HCT116 (cell line): ENCODE data around the gene AOAH. TPM values are rescaled to one million over a fixed set of nuclear protein-coding genes. Genes with fewer than 3 reads are reported as not detected.

Experiments
- ATAC-seq: fragments of 200-7000 bp; cut with Tn5 transposase; 2 replicates; pipeline ENCODE4 v1.9.1; 2020; ENCODE audit warnings: mild to moderate bottlenecking, moderate library complexity
- BruUV-seq: library from RNA; stranded (reverse); fragments of 400-500 nt; replicated peaks from 2 replicates; lab custom pipeline; 2021; lab: Mats Ljungman, UMichigan
- CTCF ChIA-PET: fragments of 300-600 bp; sonication (Branson Sonifier 250); formaldehyde crosslinking; loops from one replicate; lab custom pipeline; 2021; ENCODE audit warnings: antibody characterized with exemption; lab: Charles Lee
- POLR2A ChIA-PET: fragments of 300-600, 350-600 bp; sonication (Branson Sonifier 250); formaldehyde crosslinking; loops from one replicate; lab custom pipeline; 2021; ENCODE audit warnings: antibody characterized with exemption; lab: Charles Lee
- RAD21 ChIA-PET, 2 experiments: fragments of 300-600 bp; sonication (Branson Sonifier 250); formaldehyde crosslinking; loops; one replicate each; lab custom pipeline; 2023; ENCODE audit warnings: low total read pairs in 2 of 2; ENCODE audit not compliant: uncharacterized antibody in 2 of 2, unreplicated experiment in 2 of 2, low non-redundant PET in 1 of 2; lab: Charles Lee
- DNase-seq: peaks from one replicate; pipeline ENCODE4 v3.0.0-alpha.2; 2010; ENCODE audit warnings: low read depth, low spot score
- H2AFZ ChIP-seq: fragments of 200-600 bp; shearing (Covaris generic), sonication (generic); 2 replicates; pipeline ENCODE4 v1.6.1; 2017; ENCODE audit warnings: low read depth, mixed run types, mixed read lengths, antibody characterized with exemption, low read length; ENCODE audit not compliant: poor library complexity, severe bottlenecking
- H3K27ac ChIP-seq: 2 replicates; pipeline ENCODE4 v1.5.1; 2012; ENCODE audit warnings: low read depth, low read length
- H3K27me3 ChIP-seq: fragments of 200-600 bp; sonication (generic); 2 replicates; pipeline ENCODE4 v1.6.1; 2016; ENCODE audit warnings: mixed run types, low read length, mixed read lengths; ENCODE audit not compliant: insufficient read depth
- H3K36me3 ChIP-seq, 2 experiments: fragments of 200-500 bp in 1 of 2; fragments of 200-600 bp in 1 of 2; sonication (Bioruptor generic) in 1 of 2; sonication (generic) in 1 of 2; 2 replicates each; pipeline versions ENCODE4 v1.5.1 to v1.6.1; 2014 to 2016; ENCODE audit warnings: low read length in 2 of 2, inconsistent platforms in 1 of 2, mixed read lengths in 1 of 2, mixed run types in 1 of 2; ENCODE audit not compliant: insufficient read depth in 2 of 2, control insufficient read depth in 1 of 2
- H3K4me1 ChIP-seq, 2 experiments: fragments of 200-600 bp in 1 of 2; sonication (generic) in 1 of 2; 2 replicates each; pipeline versions ENCODE4 v1.5.1 to v1.6.1; 2012 to 2017; ENCODE audit warnings: low read length in 2 of 2, inconsistent platforms in 1 of 2, mild to moderate bottlenecking in 1 of 2, mixed read lengths in 1 of 2, mixed run types in 1 of 2, moderate library complexity in 1 of 2; ENCODE audit not compliant: insufficient read depth in 2 of 2, control insufficient read depth in 1 of 2
- H3K4me2 ChIP-seq: fragments of 200-600 bp; sonication (generic); 2 replicates; pipeline ENCODE4 v1.6.1; 2017; ENCODE audit warnings: mixed run types, low read length, mixed read lengths
- H3K4me3 ChIP-seq, 2 experiments: fragments of 200-600 bp in 1 of 2; sonication (generic) in 1 of 2; replicated peaks in 1 of 2; 2 replicates each; pipeline ENCODE4 v1.5.1; 2011 to 2016; ENCODE audit warnings: low read length in 2 of 2, control low read depth in 1 of 2, low read depth in 1 of 2, mild to moderate bottlenecking in 1 of 2, mixed read lengths in 1 of 2, mixed run types in 1 of 2
- H3K79me2 ChIP-seq: fragments of 200-600 bp; sonication (generic); 2 replicates; pipeline ENCODE4 v1.6.1; 2017; ENCODE audit warnings: mild to moderate bottlenecking, mixed run types, low read length, moderate library complexity, mixed read lengths; ENCODE audit not compliant: insufficient read depth
- H3K9ac ChIP-seq: fragments of 200-600 bp; sonication (generic); 2 replicates; pipeline ENCODE4 v1.6.1; 2016; ENCODE audit warnings: low read length, mixed read lengths
- H3K9me2 ChIP-seq: fragments of 200-600 bp; sonication (generic), shearing (Covaris generic); 2 replicates; pipeline ENCODE4 v1.6.1; 2017; ENCODE audit warnings: mixed run types, mild to moderate bottlenecking, moderate library complexity; ENCODE audit not compliant: insufficient read depth
- H3K9me3 ChIP-seq, 2 experiments: fragments of 200-500 bp in 1 of 2; fragments of 200-600 bp in 1 of 2; sonication (Bioruptor generic) in 1 of 2; sonication (generic) in 1 of 2; 2 replicates each; pipeline ENCODE4 v1.6.1; 2014 to 2017; ENCODE audit warnings: low read length in 2 of 2, mixed read lengths in 2 of 2, inconsistent platforms in 1 of 2, low read depth in 1 of 2, mild to moderate bottlenecking in 1 of 2, mixed run types in 1 of 2, moderate library complexity in 1 of 2; ENCODE audit not compliant: control insufficient read depth in 1 of 2, insufficient read depth in 1 of 2
- H4K20me1 ChIP-seq: fragments of 200-600 bp; sonication (generic), shearing (Covaris generic); 2 replicates; pipeline ENCODE4 v1.6.1; 2017; ENCODE audit warnings: mixed run types, mild to moderate bottlenecking, moderate library complexity; ENCODE audit not compliant: insufficient read depth
- CBX3 ChIP-seq: IDR thresholded peaks from 2 replicates; pipeline ENCODE4 v1.6.1; 2012; ENCODE audit warnings: low read depth
- EGR1 ChIP-seq: IDR thresholded peaks from 2 replicates; pipeline ENCODE4 v1.6.1; 2012; ENCODE audit warnings: low read depth
- EZH2 ChIP-seq: fragments of 200-600 bp; sonication (generic); IDR thresholded peaks from 2 replicates; pipeline ENCODE4 v1.6.1; 2017; ENCODE audit warnings: antibody characterized with exemption, mixed run types
- EZH2phosphoT487 ChIP-seq: fragments of 200-600 bp; IDR thresholded peaks from 2 replicates; pipeline ENCODE4 v1.6.1; 2018; ENCODE audit warnings: antibody characterized with exemption, borderline replicate concordance
- JUND ChIP-seq: IDR thresholded peaks from 2 replicates; pipeline ENCODE4 v1.6.1; 2012
- SIN3A ChIP-seq: IDR thresholded peaks from 2 replicates; pipeline ENCODE4 v1.6.1; 2012; ENCODE audit warnings: low read depth
- SRF ChIP-seq: IDR thresholded peaks from 2 replicates; pipeline ENCODE4 v1.6.1; 2012; ENCODE audit warnings: low read depth
- TCF7L2 ChIP-seq: IDR thresholded peaks from 2 replicates; pipeline ENCODE4 v1.7.0; 2011; ENCODE audit warnings: borderline replicate concordance, inconsistent platforms; ENCODE audit not compliant: insufficient read depth, insufficient read length; ENCODE audit errors: extremely low read depth
- intact Hi-C: fragments of 100-400 bp; cut with micrococcal nuclease; formaldehyde crosslinking; loops from 2 replicates; pipeline ENCODE4 v1.10.0; 2022
- total RNA-seq: library from RNA; stranded (reverse); gene quantifications from one replicate; pipeline ENCODE4 v1.2.1, GENCODE V29; 2021; ENCODE audit not compliant: unreplicated experiment
- TF ChIP-seq, protein P1 (sequence below): IDR thresholded peaks from 2 replicates; pipeline ENCODE4 v1.6.1; 2012
- TF ChIP-seq, protein P2 (sequence below): IDR thresholded peaks from 2 replicates; pipeline ENCODE4 v1.6.1; 2012
- TF ChIP-seq, protein P3 (sequence below): IDR thresholded peaks from 2 replicates; pipeline ENCODE4 v1.6.1; 2011; ENCODE audit warnings: mild to moderate bottlenecking, low read length, moderate library complexity; ENCODE audit not compliant: insufficient replicate concordance; ENCODE audit errors: extremely low read depth

Gene AOAH
- total RNA-seq, 1 experiment from 2014 or later = 1.1 TPM

DNA sequence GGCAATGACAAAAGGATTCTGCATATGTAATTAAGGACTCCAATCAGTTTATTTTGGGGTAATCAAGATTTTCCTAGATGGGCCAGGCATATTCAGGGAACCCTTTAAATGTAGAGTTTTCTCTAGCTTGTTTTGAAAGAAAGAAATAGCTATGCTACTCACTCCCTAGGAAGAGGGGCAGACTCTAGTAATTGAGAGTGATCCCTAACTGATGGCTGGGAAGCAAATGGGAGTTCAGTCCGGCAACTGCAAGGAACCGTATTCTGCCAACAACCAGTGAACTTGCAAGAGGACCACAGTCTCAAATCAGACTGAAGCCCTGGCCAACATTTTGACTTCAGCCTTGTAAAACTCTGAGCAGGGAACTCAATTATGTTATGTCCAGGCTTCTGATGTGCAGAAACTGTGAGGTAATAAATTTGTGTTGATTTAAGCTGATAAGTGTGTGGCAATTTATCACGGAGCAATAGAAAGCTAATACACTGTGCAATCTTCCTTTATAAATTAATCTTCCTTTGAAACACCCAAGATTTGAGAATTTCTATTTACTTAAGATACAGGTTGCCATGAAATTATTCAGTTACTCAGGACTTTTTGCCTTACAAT is 14.0 kb downstream of the AOAH start:
- POLR2A ChIA-PET = no interaction called here
- DNase-seq = no peak

DNA sequence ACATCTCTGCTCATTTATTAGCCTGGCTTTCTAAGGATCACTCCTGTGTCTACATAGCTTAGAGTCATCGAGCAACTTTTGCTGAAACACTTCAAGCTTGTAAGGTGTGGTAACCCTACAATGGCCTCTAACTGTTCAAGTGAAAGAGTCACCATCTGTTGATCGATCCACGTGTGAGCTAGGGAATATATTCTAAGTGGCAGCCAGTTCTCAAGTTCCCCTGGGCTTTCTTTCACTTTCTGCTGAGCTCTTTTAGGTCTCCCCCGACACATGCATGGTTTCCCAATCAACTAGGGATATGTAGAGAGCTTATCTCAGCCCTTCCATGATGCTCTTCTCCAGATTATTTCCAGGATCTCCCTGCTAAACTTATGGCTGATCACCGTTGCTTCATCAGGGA is 15.5 kb downstream of the AOAH start:
- CTCF ChIA-PET = no interaction called here
- no peak overlapping the region for H3K27ac ChIP-seq
- POLR2A ChIA-PET = no interaction called here
- no peak overlapping the region for H3K9ac ChIP-seq
- no peaks in the 10 kb centered on the region for H3K79me2 ChIP-seq
- no peak for DNase-seq
- ATAC-seq = no peak
- H3K4me3 ChIP-seq = no peak overlapping the region
- no peaks in the 10 kb centered on the region for H3K36me3 ChIP-seq
- RAD21 ChIA-PET = no interaction called here
- intact Hi-C loops = no loop called here
- no peaks in the 10 kb centered on the region for H3K9me2 ChIP-seq
- H3K4me2 ChIP-seq = no peak overlapping the region
- no peak overlapping the region for H2AFZ ChIP-seq
- BruUV-seq = no TSS peak
- no peaks in the 10 kb centered on the region for H3K9me3 ChIP-seq
- H3K27me3 ChIP-seq = peaks cover 6% of the 10 kb centered on the region
- TF ChIP-seq CBX3 (no peak), TCF7L2 (no peak), EGR1 (no peak), EZH2phosphoT487 (no peak), EZH2 (no peak), SIN3A (no peak), JUND (no peak)
- TF ChIP-seq, protein P1, sequence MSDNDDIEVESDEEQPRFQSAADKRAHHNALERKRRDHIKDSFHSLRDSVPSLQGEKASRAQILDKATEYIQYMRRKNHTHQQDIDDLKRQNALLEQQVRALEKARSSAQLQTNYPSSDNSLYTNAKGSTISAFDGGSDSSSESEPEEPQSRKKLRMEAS = no peak
- TF ChIP-seq, protein P2, sequence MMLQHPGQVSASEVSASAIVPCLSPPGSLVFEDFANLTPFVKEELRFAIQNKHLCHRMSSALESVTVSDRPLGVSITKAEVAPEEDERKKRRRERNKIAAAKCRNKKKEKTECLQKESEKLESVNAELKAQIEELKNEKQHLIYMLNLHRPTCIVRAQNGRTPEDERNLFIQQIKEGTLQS = no peak
- TF ChIP-seq, protein P3, sequence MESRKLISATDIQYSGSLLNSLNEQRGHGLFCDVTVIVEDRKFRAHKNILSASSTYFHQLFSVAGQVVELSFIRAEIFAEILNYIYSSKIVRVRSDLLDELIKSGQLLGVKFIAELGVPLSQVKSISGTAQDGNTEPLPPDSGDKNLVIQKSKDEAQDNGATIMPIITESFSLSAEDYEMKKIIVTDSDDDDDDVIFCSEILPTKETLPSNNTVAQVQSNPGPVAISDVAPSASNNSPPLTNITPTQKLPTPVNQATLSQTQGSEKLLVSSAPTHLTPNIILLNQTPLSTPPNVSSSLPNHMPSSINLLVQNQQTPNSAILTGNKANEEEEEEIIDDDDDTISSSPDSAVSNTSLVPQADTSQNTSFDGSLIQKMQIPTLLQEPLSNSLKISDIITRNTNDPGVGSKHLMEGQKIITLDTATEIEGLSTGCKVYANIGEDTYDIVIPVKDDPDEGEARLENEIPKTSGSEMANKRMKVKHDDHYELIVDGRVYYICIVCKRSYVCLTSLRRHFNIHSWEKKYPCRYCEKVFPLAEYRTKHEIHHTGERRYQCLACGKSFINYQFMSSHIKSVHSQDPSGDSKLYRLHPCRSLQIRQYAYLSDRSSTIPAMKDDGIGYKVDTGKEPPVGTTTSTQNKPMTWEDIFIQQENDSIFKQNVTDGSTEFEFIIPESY = no peak
- no peaks in the 10 kb centered on the region for H3K4me1 ChIP-seq
- no peaks in the 10 kb centered on the region for H4K20me1 ChIP-seq

More for the DNA sequence above, 14.0 kb downstream of the AOAH start:
- intact Hi-C loops = no loop called here
- H3K4me3 ChIP-seq = no peak overlapping the region
- H2AFZ ChIP-seq = no peak overlapping the region
- peaks cover 6% of the 10 kb centered on the region for H3K27me3 ChIP-seq
- ATAC-seq = no peak
- no TSS peak for BruUV-seq
- no peaks in the 10 kb centered on the region for H3K36me3 ChIP-seq
- H3K4me2 ChIP-seq = no peak overlapping the region
- H3K27ac ChIP-seq = no peak overlapping the region
- TF ChIP-seq SRF = no peak
- TF ChIP-seq TCF7L2 = no peak
- H3K9me2 ChIP-seq = no peaks in the 10 kb centered on the region
- H3K4me1 ChIP-seq = no peaks in the 10 kb centered on the region
- H4K20me1 ChIP-seq = no peaks in the 10 kb centered on the region
- CTCF ChIA-PET = interaction anchor here (1.3 kb wide), 1 partner anchor 40 kb away, joined by 3 read pairs; no protein-coding TSS in a partner anchor
- RAD21 ChIA-PET = no interaction called here
- H3K9me3 ChIP-seq = no peaks in the 10 kb centered on the region
- no peak overlapping the region for H3K9ac ChIP-seq
- no peaks in the 10 kb centered on the region for H3K79me2 ChIP-seq
